Mesendoderm (in vitro differentiated cells): ENCODE results near the gene TFDP1.
A peak's percentile ranks its signal among the peaks of the same experiment; 100 is the strongest.

Experiments used
- DNase-seq: peaks from one replicate; pipeline ENCODE4 v3.0.0; 2013
- H2AK5ac ChIP-seq: 2 replicates; pipeline ENCODE4 v1.6.1; 2013; ENCODE audit warnings: low read length, inconsistent platforms
- H2BK120ac ChIP-seq: 2 replicates; pipeline ENCODE4 v1.6.1; 2013; ENCODE audit warnings: low read depth, mild to moderate bottlenecking, low read length, moderate library complexity, mixed read lengths
- H2BK15ac ChIP-seq: replicated peaks from 2 replicates; pipeline ENCODE4 v1.6.1; 2013; ENCODE audit warnings: low read depth, mild to moderate bottlenecking, moderate library complexity
- H2BK5ac ChIP-seq: 2 replicates; pipeline ENCODE4 v1.6.1; 2013; ENCODE audit warnings: low read length, inconsistent platforms
- H3K18ac ChIP-seq: 2 replicates; pipeline ENCODE4 v1.6.1; 2013; ENCODE audit warnings: mild to moderate bottlenecking, low read length, mixed read lengths
- H3K23ac ChIP-seq: one replicate; pipeline ENCODE4 v1.6.1; 2013; ENCODE audit warnings: low read length
- H3K27ac ChIP-seq: 2 replicates; pipeline ENCODE4 v1.5.1; 2013; ENCODE audit warnings: low read depth, mild to moderate bottlenecking, inconsistent platforms, low read length, moderate library complexity
- H3K27me3 ChIP-seq: 2 replicates; pipeline ENCODE4 v1.6.1; 2013; ENCODE audit warnings: low read length, control low read depth, mild to moderate bottlenecking, inconsistent platforms; ENCODE audit not compliant: insufficient read depth, poor library complexity
- H3K36me3 ChIP-seq: 2 replicates; pipeline ENCODE4 v1.6.1; 2013; ENCODE audit warnings: low read length, inconsistent platforms; ENCODE audit not compliant: control insufficient read depth, insufficient read depth
- H3K4ac ChIP-seq: one replicate; pipeline ENCODE4 v1.6.1; 2013; ENCODE audit warnings: low read depth, mild to moderate bottlenecking, low read length, moderate library complexity
- H3K4me1 ChIP-seq: 2 replicates; pipeline ENCODE4 v1.6.1; 2013; ENCODE audit warnings: low read depth, low read length, inconsistent platforms; ENCODE audit not compliant: control insufficient read depth
- H3K4me2 ChIP-seq: 2 replicates; pipeline ENCODE4 v1.6.1; 2013; ENCODE audit warnings: low read length
- H3K4me3 ChIP-seq: 2 replicates; pipeline ENCODE4 v1.5.1; 2013; ENCODE audit warnings: mild to moderate bottlenecking, low read length
- H3K56ac ChIP-seq: one replicate; pipeline ENCODE4 v1.6.1; 2013; ENCODE audit warnings: low read length
- H3K79me1 ChIP-seq: 2 replicates; pipeline ENCODE4 v1.6.1; 2013; ENCODE audit warnings: low read length, inconsistent platforms
- H3K79me2 ChIP-seq: 2 replicates; pipeline ENCODE4 v1.6.1; 2013; ENCODE audit warnings: mild to moderate bottlenecking, low read length; ENCODE audit not compliant: control insufficient read depth, insufficient read depth
- H3K9ac ChIP-seq: 2 replicates; pipeline ENCODE4 v1.6.1; 2013; ENCODE audit warnings: low read length, inconsistent platforms
- H4K5ac ChIP-seq: one replicate; pipeline ENCODE4 v1.6.1; 2013; ENCODE audit warnings: low read length
- H4K8ac ChIP-seq: one replicate; pipeline ENCODE4 v1.6.1; 2013; ENCODE audit warnings: low read depth, mild to moderate bottlenecking, control low read depth, low read length, moderate library complexity
- WGBS: extraction: QIAGEN DNeasy Blood & Tissue Kit; methylation state at CpG from one replicate; pipeline ENCODE4 v1.1.7; 2013; ENCODE audit warnings: low lambda C conversion rate, missing lambda C conversion rate; ENCODE audit not compliant: insufficient coverage; ENCODE audit errors: extremely low coverage; 5-methylcytosine and 5-hydroxymethylcytosine counted together

TFDP1 gene

GRCh38 chr13:113665597-113666328 lies 81.2 kb downstream of the TFDP1 start:
- Histone ChIP-seq H3K4me3 (no peak overlapping the region), H4K5ac (no peak overlapping the region), H3K4me2 (no peak overlapping the region), H3K9ac (no peak overlapping the region), H3K18ac (no peak overlapping the region), H3K4ac (no peak overlapping the region), H2BK120ac (no peak overlapping the region), H2AK5ac (no peak overlapping the region), H3K4me1 (no peaks in the 10 kb centered on the region), H3K79me2 (no peaks in the 10 kb centered on the region), H2BK5ac (no peak overlapping the region), H3K23ac (no peak overlapping the region), H3K36me3 (no peaks in the 10 kb centered on the region), H2BK15ac (no peak overlapping the region), H3K79me1 (no peaks in the 10 kb centered on the region), H3K27ac (no peak overlapping the region), H3K27me3 (no peaks in the 10 kb centered on the region), H3K56ac (no peak overlapping the region), H4K8ac (no peak overlapping the region)
- no peak for DNase-seq
- WGBS = no CpG with 5 or more reads among the region's 3 CpGs

- Histone ChIP-seq H3K23ac (no peak overlapping the region), H2BK120ac (no peak overlapping the region), H3K4me1 (no peaks in the 10 kb centered on the region), H2BK15ac (no peak overlapping the region), H3K4ac (no peak overlapping the region), H3K36me3 (no peaks in the 10 kb centered on the region), H3K27me3 (no peaks in the 10 kb centered on the region), H3K27ac (no peak overlapping the region), H2AK5ac (no peak overlapping the region), H2BK5ac (no peak overlapping the region), H3K79me2 (no peaks in the 10 kb centered on the region), H4K8ac (no peak overlapping the region), H3K56ac (no peak overlapping the region), H4K5ac (no peak overlapping the region), H3K4me3 (no peak overlapping the region), H3K79me1 (no peaks in the 10 kb centered on the region), H3K18ac (no peak overlapping the region), H3K9ac (no peak overlapping the region), H3K4me2 (no peak overlapping the region)
- no peak for DNase-seq
- WGBS = no CpG with 5 or more reads among the region's 2 CpGs
Measured at GRCh38 chr13:113666329-113666670, 81.7 kb downstream of the TFDP1 start.

- no peak within 1 kb of the TSS for H2BK5ac ChIP-seq
- no peak within 1 kb of the TSS for H3K18ac ChIP-seq
- no peak within 1 kb of the TSS for H3K23ac ChIP-seq
- H3K4ac ChIP-seq = no peak within 1 kb of the TSS
- H3K27ac ChIP-seq = no peak within 1 kb of the TSS
- H3K4me1 ChIP-seq = no peaks in the 10 kb centered on the region
- no peak within 1 kb of the TSS for H4K5ac ChIP-seq
- H3K4me3 ChIP-seq = no peak within 1 kb of the TSS
- no peak within 1 kb of the TSS for H2AK5ac ChIP-seq
- no peaks in the 10 kb centered on the region for H3K36me3 ChIP-seq
- no peaks in the 10 kb centered on the region for H3K79me1 ChIP-seq
- no peak within 1 kb of the TSS for H2BK120ac ChIP-seq
- H3K56ac ChIP-seq = peak within 1 kb of the TSS; percentile 71
- no peaks in the 10 kb centered on the region for H3K79me2 ChIP-seq
- no peaks in the 10 kb centered on the region for H3K27me3 ChIP-seq
- DNase-seq = peak; percentile 47
- H4K8ac ChIP-seq = no peak within 1 kb of the TSS
- H3K4me2 ChIP-seq = no peak within 1 kb of the TSS
- H2BK15ac ChIP-seq = no peak within 1 kb of the TSS
- no CpG with 5 or more reads among the region's 32 CpGs for WGBS
- H3K9ac ChIP-seq = no peak within 1 kb of the TSS
Measured at GRCh38 chr13:113666951-113667701, 82.6 kb downstream of the TFDP1 start, which contains the start of gene GRK1. Gene GRK1, plus strand, starts transcription at chr13:113667219. Its CDS starts 168 bp downstream, at chr13:113667387.

GRCh38 chr13:113667771-113668490 lies 83.4 kb downstream of the TFDP1 start:
- no peaks in the 10 kb centered on the region for H3K27me3 ChIP-seq
- H2BK120ac ChIP-seq = no peak overlapping the region
- H2BK15ac ChIP-seq = no peak overlapping the region
- no peak overlapping the region for H3K56ac ChIP-seq
- no peak overlapping the region for H3K9ac ChIP-seq
- no peak overlapping the region for H3K4me3 ChIP-seq
- no peak overlapping the region for H4K5ac ChIP-seq
- no peaks in the 10 kb centered on the region for H3K79me2 ChIP-seq
- no CpG with 5 or more reads among the region's 29 CpGs for WGBS
- H3K4me1 ChIP-seq = no peaks in the 10 kb centered on the region
- DNase-seq = no peak
- no peak overlapping the region for H3K4ac ChIP-seq
- no peaks in the 10 kb centered on the region for H3K36me3 ChIP-seq
- peak overlapping the region; percentile 20 for H3K23ac ChIP-seq
- no peaks in the 10 kb centered on the region for H3K79me1 ChIP-seq
- H2AK5ac ChIP-seq = no peak overlapping the region
- no peak overlapping the region for H3K27ac ChIP-seq
- H3K4me2 ChIP-seq = no peak overlapping the region
- H2BK5ac ChIP-seq = no peak overlapping the region
- no peak overlapping the region for H4K8ac ChIP-seq
- H3K18ac ChIP-seq = no peak overlapping the region

- no CpG with 5 or more reads among the region's 24 CpGs for WGBS
- H3K4me1 ChIP-seq = no peaks in the 10 kb centered on the region
- H3K56ac ChIP-seq = peak overlapping the region; percentile 25
Measured at GRCh38 chr13:113668491-113668971, 84.0 kb downstream of the TFDP1 start.

More at GRCh38 chr13:113668491-113668971, 84.0 kb downstream of the TFDP1 start:
- no peaks in the 10 kb centered on the region for H3K79me1 ChIP-seq
- no peak overlapping the region for H2AK5ac ChIP-seq
- H3K27ac ChIP-seq = no peak overlapping the region
- no peak overlapping the region for H3K4me3 ChIP-seq
- no peak overlapping the region for H2BK15ac ChIP-seq
- no peak for DNase-seq
- H2BK120ac ChIP-seq = no peak overlapping the region
- peak overlapping the region; percentile 20 for H3K23ac ChIP-seq
- H3K9ac ChIP-seq = no peak overlapping the region
- H3K36me3 ChIP-seq = no peaks in the 10 kb centered on the region
- no peak overlapping the region for H3K4ac ChIP-seq
- no peaks in the 10 kb centered on the region for H3K79me2 ChIP-seq
- H3K27me3 ChIP-seq = no peaks in the 10 kb centered on the region
- H4K8ac ChIP-seq = no peak overlapping the region
- no peak overlapping the region for H3K18ac ChIP-seq
- no peak overlapping the region for H4K5ac ChIP-seq
- no peak overlapping the region for H2BK5ac ChIP-seq
- H3K4me2 ChIP-seq = no peak overlapping the region
